HG02973 (cell line): Measurements from ENCODE around the gene LPXN.

Source experiments
- ATAC-seq: cut with Tn5 transposase; IDR thresholded peaks from one replicate; pipeline ENCODE4 v1.9.1; 2021; ENCODE audit warnings: moderate library complexity; ENCODE audit not compliant: unreplicated experiment

LPXN gene

DNA sequence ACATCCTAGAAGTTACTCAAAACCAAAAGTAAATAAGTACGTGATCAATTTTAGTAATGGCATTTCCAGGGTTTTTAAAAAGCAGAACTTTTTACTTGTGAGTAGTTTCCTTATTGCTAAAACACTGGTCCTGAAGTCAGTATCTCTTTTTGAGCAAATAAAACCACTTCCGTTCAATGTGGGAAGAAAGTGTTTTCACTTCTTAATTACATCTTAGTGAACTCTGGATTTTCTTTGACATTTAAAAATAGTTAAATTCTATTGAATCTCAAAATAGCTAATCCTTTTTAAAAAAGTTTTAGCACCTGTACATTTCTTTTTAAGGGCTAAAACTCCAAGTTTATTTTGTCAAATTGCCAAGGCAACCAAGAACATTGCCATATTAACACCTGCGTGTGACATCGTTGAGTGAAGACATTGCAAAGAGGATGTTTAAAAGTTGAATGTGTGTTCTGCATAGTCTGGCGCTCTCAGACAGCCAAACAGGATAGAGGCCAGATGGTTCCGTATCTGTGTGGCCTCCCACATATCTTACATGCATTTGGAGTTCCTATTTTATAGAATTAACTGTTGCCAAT, 50.5 kb downstream of the LPXN start:
- peak; percentile 82 for ATAC-seq

DNA sequence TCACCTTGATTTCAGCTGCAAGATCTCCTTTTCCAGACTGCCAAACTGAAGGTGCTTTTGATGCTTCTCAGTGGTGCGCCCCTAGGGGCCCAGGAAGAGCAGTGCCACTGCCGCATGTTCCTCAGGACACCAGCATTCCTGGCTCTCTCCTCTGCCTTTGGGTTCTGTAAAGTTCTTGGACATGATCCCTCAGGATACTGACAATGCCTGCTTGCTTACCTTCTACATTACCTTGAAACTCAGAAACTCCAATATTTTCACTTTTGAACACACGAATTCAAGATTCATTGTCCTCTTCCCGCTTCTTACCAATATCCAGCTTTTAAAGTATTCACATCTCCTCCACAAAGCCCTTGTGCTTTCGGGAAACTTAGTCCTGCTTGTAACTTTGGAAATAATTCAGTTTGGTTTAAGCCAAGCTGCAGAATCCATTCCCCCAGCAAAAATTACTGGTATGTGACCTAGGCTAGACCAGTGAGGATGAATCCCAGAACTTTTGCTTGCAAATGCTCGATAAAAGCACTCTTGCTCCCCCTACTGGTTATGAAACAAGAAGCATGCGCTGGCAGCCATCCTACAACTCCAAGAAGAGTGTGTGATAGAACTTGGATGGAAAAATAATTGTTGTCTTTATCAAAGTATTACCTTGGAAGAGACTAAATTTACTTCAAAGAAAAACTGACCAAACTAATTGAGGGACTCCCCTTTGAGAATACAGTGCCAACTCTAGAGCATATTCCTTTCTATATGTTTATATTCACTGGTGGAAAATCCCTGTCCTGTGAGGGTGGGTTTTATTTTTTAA, 51.2 kb downstream of the LPXN start:
- peak; percentile 31 for ATAC-seq

DNA sequence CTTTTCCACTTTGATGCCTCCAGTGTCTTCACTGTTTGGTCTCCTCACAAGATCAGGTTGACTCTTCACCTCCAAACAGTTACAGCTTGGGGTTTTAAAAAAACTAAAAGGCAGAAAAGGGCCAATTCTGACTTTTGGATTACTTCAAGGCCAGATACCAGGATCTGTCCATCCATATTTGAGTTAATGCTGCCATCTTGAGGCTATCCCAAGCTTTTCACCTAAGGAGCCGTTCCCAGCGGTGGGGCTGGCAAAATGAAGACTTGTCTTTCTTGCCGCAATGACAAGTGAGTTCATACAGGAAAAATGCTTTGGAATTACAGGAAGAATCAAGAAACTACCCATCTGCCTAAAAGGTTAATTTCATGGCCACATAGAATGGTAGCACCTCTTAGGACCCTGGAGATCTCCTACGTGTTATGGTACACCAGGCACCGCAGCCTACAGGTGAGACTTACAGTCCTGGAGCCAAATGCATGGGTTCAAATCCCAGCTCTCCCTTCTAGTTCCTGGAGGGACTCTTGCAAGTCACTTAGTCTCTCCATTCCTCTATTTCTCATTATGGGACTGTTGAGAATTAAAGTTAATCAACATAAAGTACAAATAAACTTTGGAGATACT, 61.8 kb downstream of the LPXN start:
- ATAC-seq = peak; percentile 72

DNA sequence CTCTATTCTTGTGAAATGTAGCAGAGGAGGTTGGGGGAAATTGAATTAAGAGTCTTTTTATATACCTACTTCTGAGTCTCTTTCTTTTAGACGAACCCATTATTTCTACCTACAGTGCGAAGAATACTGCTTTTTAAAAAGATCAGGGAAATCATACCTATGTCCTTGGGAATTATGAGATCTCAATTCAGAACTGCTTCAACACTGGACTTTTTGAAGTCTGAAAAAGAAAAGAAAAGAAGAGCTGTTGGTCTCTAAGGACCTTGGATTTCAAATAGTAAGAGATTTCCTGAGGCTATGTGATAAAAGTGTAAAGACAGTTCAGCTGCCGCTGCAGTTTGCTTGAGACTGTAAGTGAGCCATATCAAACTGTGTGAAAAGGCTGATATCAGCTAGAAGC, 64.0 kb downstream of the LPXN start:
- no peak for ATAC-seq

DNA sequence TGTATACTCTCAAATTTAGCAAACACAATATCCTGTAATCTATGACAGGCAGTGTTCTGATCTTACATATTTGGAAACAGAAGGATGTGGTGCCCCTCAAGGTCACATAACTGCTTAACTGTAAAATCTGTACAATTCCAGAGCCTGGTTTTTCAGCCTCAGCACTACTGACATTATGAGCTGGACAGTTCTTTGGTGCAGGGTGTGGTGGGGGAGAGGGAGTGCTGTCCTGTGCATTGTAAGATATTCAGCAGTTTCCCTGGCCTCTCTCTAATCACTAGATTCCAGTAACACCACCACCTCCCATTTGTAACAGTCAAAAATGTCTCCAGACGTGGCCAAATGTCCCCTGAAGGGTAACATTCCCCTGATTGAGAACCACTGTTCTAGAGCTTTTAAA, 65.9 kb downstream of the LPXN start:
- ATAC-seq = no peak

DNA sequence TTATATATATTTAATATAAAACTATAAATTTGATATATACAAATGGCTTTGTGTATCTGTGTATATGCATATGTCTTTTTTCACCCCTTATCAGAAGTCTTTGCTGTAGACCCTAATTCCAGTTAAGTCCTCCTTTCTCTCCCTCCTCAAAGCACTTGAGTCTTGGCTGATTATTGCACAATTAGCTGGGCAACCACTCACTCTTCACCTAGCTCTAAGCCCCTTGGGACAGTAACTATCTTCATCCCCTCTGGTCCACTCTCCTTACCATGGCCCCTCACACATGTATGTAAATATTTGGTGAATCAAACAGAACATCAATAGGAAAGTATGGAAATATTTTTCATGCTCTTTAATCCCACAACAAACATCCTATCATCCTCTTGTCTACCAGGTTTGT, 66.8 kb downstream of the LPXN start:
- ATAC-seq = no peak

DNA sequence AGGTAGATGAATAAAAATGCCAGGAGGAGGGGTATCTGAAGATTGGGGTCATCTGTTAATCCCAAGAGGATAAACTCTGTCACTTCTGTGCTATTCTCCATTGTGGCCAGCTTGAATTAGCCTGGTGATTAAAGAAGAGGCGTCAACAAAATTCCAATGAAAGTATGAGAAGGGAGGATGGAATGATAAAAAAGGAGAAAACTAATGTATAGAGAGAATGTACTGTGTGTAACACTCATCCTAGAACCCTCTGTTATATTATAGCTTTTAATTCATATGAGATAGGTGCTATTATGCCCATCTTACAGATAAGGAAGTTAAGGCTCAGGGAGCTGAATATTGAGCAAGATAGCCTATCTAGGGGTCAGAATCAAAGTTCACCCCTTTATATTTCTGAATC, 67.7 kb downstream of the LPXN start, which contains the start of gene OR5B21:
TSS of gene OR5B21 (minus strand) at position 101 of the 400 bp plus-strand sequence. CDS start at position 101, 0 bp downstream.
- ATAC-seq = no peak

DNA sequence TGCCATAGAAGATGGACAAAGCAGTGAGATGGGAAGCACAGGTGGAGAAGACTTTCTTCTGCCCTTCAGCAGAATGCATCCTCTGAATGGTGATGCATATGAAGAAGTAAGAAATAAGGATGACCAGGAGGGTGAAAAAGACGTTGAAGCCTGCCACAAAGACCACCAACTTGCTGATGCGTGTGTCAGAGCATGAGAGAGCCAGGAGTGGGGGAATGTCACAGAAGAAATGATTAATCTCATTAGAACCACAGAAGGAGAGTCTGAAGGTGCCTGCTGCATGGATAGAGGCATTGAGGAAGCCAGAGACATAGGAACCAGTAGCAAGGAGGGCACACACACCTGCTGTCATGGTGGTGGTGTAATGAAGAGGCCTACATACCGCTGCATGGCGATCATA, 68.3 kb downstream of the LPXN start:
- no peak for ATAC-seq

DNA sequence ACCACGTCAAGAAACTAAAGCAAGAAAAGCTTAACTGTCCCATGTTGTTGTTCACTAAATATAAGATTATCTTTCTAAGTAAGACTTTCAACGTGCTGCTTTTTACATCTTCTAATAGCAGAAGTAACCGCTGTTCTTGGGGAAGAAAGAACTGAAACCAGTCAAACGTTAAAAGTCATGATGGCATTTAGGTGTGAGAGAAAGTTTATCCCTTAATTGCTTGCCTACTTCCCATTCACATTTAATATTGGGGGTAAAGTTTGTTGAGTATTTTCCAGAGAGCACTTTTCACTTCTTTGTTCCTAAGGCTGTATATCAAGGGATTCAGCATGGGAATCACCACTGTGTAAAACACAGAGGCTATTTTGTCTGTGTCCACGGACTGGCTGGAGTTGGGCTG, 68.7 kb downstream of the LPXN start:
- ATAC-seq = no peak

DNA sequence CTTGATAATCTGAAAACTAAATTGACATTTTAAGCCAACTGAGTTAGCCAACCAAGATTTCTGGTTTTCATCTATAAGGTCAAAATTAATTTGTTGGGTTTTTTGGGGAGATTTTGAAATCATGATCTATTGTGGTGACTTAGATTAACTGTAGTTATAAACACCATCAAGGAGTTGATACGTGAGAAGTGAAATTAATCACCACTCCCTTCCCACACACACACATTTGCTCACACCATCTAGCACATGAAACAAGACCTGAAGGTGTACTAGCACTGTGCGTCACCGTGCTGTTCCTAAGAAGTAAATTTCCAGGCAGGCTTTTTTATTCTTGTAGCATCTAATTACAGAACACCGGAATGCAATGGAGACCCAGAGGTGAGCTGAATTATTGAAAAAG, 69.8 kb downstream of the LPXN start:
- no peak for ATAC-seq

DNA sequence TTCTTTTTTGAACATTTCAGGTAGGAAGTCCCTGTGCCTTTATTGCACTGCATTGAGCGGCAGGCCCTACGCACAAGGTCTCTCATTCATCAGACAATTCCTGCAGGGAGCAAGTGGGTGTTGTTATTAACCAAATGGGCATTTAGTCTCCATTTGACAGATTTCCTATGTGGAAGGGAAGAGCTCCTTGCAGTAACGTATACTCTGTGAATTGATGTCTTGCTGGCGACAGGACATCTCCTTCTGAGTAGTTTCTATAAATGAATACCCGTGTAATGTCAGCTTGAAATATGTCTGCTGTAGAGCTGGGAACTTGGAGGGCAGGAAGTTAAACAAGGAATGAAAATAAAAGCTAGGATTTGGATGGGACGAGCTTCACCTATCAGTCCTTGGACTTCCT, 71.4 kb downstream of the LPXN start:
- no peak for ATAC-seq

DNA sequence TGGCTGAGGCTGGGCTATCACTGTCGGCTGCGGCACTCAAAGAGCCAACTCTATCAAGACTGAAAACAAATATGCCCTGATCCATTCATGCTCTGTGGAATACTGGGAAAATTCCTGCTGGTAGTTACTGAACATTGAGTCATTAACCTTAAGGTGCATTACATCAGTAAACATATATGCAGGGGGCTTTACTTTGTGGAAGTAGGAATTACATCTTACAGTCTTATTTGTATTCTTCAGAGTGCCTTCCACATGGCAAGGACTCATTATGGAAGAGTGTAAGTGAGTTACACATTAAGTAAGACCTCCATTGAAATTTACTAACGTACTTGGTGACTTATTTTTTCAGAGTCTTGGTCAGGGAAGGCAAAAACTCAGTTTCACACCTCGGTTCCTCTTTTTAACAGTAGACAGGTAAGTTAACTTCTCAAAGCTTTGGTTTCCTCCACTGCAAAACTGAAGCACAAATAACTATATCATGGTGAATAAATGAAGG, 72.2 kb downstream of the LPXN start:
- peak; percentile 97 for ATAC-seq

DNA sequence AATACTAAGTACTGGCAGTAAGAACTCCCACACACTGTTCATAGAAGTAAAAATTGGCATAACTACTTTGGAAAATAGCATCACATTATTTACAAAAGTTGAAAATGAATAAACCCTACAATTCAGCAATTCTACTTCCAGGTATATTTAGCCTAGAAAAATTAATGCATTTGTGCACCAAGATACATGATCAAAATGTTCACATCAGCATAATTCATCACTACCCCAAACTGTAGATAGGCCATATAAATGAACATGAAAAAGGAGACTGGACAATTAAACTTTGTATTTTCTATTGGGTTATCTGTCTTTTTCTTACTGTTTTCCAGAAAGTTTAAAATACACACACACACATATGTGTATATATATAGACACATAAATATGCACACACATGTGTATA, 73.7 kb downstream of the LPXN start:
- ATAC-seq = no peak

DNA sequence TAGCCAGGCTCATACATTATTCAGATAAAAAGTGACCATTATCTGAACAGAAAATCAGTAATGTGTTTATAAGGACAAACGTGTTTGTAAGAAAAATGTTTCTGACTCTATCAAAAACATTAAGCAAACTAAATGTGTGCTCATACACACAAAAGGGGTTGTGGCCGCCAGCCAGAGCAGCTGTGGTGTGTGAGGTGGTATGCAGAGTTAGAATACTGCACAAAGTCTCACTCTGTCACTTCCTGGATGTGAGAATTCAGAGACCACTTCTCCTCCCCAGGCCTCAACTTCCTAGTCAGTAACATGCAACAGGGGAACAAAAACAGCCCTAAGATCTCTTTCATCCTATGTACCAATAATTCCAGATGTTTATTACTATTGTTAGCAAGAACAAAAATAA, 77.2 kb downstream of the LPXN start:
- no peak for ATAC-seq

DNA sequence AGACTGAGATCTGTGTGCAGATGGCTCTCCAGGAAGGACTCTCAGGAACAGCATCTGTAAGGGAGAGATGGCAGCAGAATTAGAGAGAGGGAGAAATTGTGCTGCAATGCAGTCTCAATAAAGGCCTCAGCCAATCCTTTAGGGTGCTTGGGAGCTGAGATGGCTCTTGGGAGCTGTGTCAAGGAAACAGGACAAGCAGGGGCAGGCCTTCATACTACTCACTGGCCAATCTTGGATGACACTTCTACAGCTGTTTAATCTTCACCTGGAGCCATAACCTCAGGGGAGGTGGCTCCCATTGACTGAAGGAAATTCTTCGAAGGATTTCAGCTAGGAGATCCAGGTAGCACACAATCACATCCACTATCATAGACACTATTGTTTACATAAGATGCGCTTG, 77.7 kb downstream of the LPXN start:
- no peak for ATAC-seq

DNA sequence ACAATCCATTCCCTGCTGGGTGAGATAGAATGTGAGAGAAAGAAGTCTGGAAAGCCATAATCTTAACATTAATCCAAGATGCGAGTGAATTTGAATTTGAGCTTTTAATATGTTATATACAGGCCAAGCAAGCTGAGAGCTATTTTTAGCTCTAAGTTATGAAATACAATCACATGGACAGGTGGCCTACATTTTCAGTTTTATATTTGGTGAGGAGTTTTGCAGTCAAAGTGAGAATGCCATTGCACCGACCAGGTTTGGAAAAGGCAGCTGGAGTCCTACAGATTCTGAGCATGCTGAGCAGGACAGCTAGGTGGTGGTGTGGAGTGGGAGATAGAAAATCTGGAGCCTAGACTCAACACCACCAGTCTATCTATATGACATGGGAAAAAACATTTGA, 79.8 kb downstream of the LPXN start:
- ATAC-seq = no peak

DNA sequence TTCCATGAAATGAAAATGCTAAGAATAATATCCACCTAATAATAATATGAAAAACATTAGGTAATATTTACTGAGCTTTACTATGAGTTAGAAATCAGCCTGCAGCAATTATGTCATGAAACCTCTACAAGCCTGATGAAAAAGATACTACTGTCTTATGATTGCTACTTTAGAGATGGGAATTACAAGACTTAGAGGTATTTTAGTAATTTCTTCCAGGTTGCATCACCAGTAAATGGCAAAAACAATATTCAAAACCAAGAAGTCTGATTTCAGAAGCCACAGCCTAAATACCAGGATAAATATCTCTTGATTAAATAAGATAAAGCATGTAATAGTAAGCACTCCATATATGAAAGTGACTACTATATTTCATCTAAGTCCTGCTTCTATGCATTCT, 81.6 kb downstream of the LPXN start:
- ATAC-seq = no peak

DNA sequence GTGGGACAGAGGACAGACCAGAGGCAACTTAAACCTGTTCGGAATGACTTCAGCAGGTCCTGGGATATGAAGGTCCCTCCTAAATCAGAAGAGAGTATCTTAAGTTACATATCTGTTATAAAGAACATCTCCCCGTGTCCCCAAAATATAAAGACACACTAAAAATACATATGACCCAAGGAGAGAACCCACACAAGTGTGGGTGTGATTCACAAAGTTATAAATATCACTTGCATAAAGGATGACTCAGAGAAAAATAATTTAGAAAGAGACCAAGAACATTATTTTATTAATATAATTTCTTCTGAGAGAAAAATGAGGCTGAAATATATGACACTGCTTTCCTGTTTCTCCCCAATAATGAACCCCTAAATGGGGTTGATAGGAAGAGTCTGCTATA, 82.0 kb downstream of the LPXN start:
- no peak for ATAC-seq

DNA sequence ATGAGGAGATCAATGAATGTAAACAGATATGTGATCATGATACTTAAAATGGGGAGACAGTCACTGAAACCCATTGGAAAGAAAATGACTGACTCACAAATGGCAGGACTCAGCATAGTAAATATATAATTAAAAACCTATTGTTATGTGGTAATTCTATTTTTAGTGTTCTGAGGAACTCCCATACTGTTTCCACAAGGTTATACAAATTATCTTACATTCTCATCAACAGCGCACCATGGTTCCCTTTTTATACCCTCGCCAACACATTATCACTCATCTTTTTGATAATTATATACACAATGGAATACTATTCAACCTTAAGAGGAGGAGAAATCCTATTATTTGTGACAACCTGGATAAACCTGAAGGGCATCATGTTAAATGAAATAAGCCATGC, 84.8 kb downstream of the LPXN start:
- ATAC-seq = no peak

DNA sequence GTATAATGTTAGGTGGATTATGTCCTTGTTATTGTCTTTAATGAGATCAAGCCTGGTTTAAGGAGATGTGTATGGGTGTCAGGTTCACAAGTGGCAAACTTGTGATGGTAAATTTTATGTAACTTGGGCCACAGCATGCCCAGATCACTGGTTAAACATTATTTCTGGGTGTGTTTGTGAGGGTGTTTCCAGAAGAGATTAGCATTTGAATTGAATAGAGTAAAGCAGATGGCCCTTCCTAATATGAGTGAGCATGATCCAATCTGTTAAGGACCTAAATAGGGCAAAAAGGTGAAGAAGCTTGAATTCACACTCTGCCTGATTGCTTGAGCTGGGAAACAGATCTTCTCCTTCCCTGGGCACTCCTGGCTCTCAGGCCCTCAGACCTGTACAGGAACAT, 88.5 kb downstream of the LPXN start:
- no peak for ATAC-seq

DNA sequence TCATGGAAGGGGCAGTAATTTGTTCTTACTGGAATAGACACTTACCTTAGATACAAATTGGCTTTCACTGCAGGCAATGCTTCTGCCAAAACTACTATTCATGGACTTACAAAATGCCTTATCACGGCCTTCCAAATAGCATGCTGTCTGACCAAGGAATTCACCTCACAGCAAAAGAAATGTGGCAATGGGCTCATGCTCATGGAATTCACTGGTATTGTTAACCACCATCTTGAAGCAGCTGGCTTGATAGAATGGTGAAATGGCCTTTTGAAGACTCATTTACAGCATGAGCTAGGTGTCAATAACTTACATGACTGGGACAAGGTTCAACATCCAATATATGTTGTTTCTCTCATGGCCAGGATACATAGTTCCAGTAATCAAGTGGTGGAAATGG, 89.7 kb downstream of the LPXN start:
- no peak for ATAC-seq
